Ascending aorta (tissue), 2 donors: ENCODE results near the gene AQP6. TPM values are rescaled to one million over a fixed set of nuclear protein-coding genes. Genes with fewer than 3 reads are reported as not detected.
A peak's percentile ranks its signal among the peaks of the same experiment; 100 is the strongest.

Source experiments
- DNase-seq, 2 donors: peaks; one replicate each; pipeline ENCODE4 v3.0.0-alpha.2; 2019; ENCODE audit warnings: low spot score in 2 of 2
- H3K27ac ChIP-seq, 2 donors: fragments of 200-600 bp; sonication (generic); one replicate each; pipeline ENCODE4 v1.5.1; 2016 to 2017; ENCODE audit warnings: mild to moderate bottlenecking in 1 of 2
- H3K27me3 ChIP-seq: fragments of 200-600 bp; sonication (generic); one replicate; pipeline ENCODE4 v1.5.1; 2017
- H3K36me3 ChIP-seq, 2 donors: fragments of 200-600 bp; sonication (generic); one replicate each; pipeline ENCODE4 v1.5.1; 2016
- H3K4me1 ChIP-seq, 2 donors: fragments of 200-600 bp; sonication (generic); one replicate each; pipeline ENCODE4 v1.5.1; 2016 to 2017; ENCODE audit warnings: mild to moderate bottlenecking in 1 of 2
- H3K4me3 ChIP-seq, 2 donors: fragments of 200-600 bp; sonication (generic); one replicate each; pipeline ENCODE4 v1.5.1; 2016 to 2017; ENCODE audit warnings: mild to moderate bottlenecking in 1 of 2
- H3K9me3 ChIP-seq, 2 donors: fragments of 200-600 bp; sonication (generic); one replicate each; pipeline ENCODE4 v1.5.1; 2016
- CTCF ChIP-seq, 3 experiments: fragments of 200-600 bp in 2 of 3; fragments of 450-650 bp in 1 of 3; sonication (generic) in 2 of 3; IDR thresholded peaks; one replicate each; pipeline ENCODE4 v1.5.1; 2016 to 2019; ENCODE audit warnings: antibody characterized with exemption in 3 of 3, mild to moderate bottlenecking in 1 of 3, moderate library complexity in 1 of 3
- intact Hi-C: fragments of 100-400 bp; cut with DNase I; formaldehyde crosslinking; loops from one replicate; pipeline ENCODE4 v1.15.1; 2023
- total RNA-seq: library from RNA; depleted of rRNA; stranded (reverse); fragments of >200 nt; gene quantifications from one replicate; pipeline ENCODE4 v1.1.0, GENCODE V29; 2016

Gene AQP6
- total RNA-seq, 1 donor from 2014 or later: not detected

GRCh38 chr12:49961111-49961922 is 11.4 kb upstream of the AQP6 start, which contains the start of gene AQP5:
AQP5 (plus strand) TSS chr12:49961872; CDS start chr12:49962018, 146 bp downstream.
- intact Hi-C loops: loop anchor here (10.0 kb wide), 1 partner anchor 203 kb away; the partner anchor contains the start of gene CERS5
- H3K27ac ChIP-seq: no peak within 1 kb of the TSS

DNA sequence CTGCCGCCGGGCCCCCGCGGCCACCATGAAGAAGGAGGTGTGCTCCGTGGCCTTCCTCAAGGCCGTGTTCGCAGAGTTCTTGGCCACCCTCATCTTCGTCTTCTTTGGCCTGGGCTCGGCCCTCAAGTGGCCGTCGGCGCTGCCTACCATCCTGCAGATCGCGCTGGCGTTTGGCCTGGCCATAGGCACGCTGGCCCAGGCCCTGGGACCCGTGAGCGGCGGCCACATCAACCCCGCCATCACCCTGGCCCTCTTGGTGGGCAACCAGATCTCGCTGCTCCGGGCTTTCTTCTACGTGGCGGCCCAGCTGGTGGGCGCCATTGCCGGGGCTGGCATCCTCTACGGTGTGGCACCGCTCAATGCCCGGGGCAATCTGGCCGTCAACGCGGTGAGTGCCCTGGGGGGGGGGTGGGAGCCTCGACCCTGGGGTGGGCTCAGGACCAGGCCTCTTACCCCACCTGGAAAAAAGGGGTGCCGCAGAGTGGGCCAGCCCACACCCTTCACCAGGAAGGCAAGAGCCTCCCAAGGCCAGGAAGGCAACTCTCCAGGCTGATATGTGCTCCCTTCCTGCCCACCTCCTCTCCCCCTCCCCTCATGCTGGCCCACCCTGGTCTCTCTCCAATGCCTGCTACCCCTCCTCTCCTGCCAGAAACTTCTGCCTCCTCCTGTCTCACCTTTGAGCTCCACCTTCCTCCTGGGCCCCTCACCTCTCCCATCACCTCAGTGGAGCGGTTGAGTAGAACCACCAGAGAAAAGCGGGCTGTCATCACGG is 10.6 kb upstream of the AQP6 start:
- no peak for DNase-seq
- H3K4me3 ChIP-seq: no peak overlapping the region
- no peak for TF ChIP-seq CTCF (IDR thresholded peaks at IDR 0.05)

More at GRCh38 chr12:49961111-49961922, 11.4 kb upstream of the AQP6 start, which contains the start of gene AQP5:
- peaks cover 0 to 19% of the 10 kb centered on the region in 2 donors for H3K4me1 ChIP-seq
- H3K36me3 ChIP-seq: no peaks in the 10 kb centered on the region
- peak within 1 kb of the TSS; percentile 54 to 62 for H3K4me3 ChIP-seq
- no peaks in the 10 kb centered on the region for H3K9me3 ChIP-seq
- no peak for DNase-seq
- no peaks in the 10 kb centered on the region for H3K27me3 ChIP-seq
- no peak for TF ChIP-seq CTCF (IDR thresholded peaks at IDR 0.05)

DNA sequence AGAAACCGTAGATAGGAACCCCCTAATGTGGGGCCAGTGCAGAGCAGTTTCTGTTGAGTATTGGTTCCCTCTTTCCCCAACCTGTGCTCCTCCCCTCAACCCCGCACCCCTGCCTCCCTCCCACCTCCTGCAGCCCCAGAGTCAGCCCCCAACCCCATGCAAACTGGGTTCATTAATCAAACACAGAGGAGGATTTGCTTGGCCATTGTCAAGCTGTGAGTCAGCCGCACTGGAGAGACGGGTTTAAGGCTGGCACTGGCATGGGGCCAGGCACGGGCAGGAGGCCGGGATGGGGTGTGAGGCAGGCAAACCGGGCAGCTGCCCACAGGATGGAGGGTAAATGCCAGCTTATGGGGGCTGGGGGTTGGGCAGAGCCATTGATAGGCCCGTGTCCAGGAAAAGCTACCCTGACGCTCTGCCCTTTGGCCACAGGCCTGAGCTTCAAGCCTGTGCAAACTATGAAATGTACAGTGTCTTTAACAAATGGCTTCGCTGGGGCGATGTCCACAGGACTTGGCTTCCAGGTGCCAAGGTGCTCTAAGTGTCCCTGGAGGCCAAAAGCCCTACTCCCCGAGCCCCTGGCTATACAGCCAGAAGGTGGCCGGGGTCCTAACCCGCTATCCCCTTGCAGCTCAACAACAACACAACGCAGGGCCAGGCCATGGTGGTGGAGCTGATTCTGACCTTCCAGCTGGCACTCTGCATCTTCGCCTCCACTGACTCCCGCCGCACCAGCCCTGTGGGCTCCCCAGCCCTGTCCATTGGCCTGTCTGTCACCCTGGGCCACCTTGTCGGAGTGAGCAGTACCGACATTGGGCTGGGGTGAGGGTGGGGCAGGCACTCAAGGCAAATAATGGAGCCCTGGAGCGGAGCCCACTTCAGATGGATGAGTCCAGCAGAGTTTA is 9.6 kb upstream of the AQP6 start:
- Histone ChIP-seq H3K27ac (no peak overlapping the region), H3K4me1 (peaks cover 0 to 27% of the 10 kb centered on the region in 2 donors), H3K9me3 (no peaks in the 10 kb centered on the region), H3K4me3 (no peak overlapping the region), H3K36me3 (no peaks in the 10 kb centered on the region), H3K27me3 (no peaks in the 10 kb centered on the region)
- intact Hi-C loops: loop anchor here (10.0 kb wide), 1 partner anchor 202 kb away; the partner anchor contains the start of gene CERS5
- no peak for TF ChIP-seq CTCF (IDR thresholded peaks at IDR 0.05)
- DNase-seq: peak in 1 of 2 donors; percentile 79

More for the DNA sequence above, 10.6 kb upstream of the AQP6 start:
- no peak overlapping the region for H3K27ac ChIP-seq
- intact Hi-C loops: loop anchor here (10.0 kb wide), 1 partner anchor 203 kb away; the partner anchor contains the start of gene CERS5
- peaks cover 0 to 20% of the 10 kb centered on the region in 2 donors for H3K4me1 ChIP-seq
- H3K36me3 ChIP-seq: no peaks in the 10 kb centered on the region
- no peaks in the 10 kb centered on the region for H3K9me3 ChIP-seq
- no peaks in the 10 kb centered on the region for H3K27me3 ChIP-seq

DNA sequence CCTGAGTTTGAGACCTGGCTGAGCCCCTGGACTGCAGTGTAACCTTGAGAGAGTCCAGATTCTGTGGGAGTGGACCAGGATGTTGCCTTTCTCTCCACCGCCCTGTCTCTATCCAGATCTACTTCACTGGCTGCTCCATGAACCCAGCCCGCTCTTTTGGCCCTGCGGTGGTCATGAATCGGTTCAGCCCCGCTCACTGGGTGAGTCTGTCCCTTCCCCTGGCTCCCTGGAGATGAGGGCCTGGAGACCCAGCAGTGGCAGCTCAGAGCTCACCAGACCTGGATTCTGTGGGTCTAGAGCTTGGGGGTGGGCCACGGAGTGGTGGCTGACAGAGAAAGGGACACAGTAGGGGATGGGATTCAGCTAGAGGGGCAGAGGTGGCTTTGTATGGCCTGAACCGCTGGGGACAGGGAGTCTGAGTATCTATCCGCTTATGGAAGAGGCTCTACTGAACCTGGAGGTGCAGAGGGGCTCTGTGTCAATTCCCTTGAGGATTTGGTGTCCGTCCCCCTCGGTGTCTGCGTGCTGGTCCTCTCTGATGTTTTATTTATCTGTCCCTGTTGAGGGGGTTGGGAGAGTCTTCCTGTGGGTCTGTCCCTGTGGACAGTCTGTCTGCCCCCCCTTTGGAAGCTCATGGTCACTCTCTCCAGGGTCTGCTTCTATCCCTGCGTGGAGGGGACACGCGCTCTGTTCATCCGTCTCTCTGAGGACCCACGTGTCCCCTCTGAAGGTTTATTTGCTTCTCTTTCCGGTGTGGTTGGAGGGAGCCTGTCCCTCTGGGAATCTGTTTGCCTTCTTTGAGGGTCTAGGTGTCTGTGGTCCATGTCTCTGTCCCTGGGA is 8.6 kb upstream of the AQP6 start:
- H3K4me3 ChIP-seq: no peak overlapping the region
- intact Hi-C loops: loop anchor here (2.0 to 10.0 kb wide), 2 partner anchors 97 to 201 kb away; partner anchors contain the start of gene CERS5
- peaks cover 0 to 27% of the 10 kb centered on the region in 2 donors for H3K4me1 ChIP-seq
- H3K36me3 ChIP-seq: no peaks in the 10 kb centered on the region
- no peak overlapping the region for H3K27ac ChIP-seq
- no peaks in the 10 kb centered on the region for H3K9me3 ChIP-seq
- DNase-seq: no peak
- no peak for TF ChIP-seq CTCF (IDR thresholded peaks at IDR 0.05)
- no peaks in the 10 kb centered on the region for H3K27me3 ChIP-seq
